PC-9 (cell line): ENCODE data around the gene RRBP1.

Experiments
- EZH2 ChIP-seq: fragments of 200-600 bp; sonication (generic); IDR thresholded peaks from 2 replicates; pipeline ENCODE4 v1.8.0; 2017; ENCODE audit warnings: antibody characterized with exemption, low read depth
- TF ChIP-seq, protein P1 (sequence below): fragments of 200-600 bp; sonication (generic); conservative IDR thresholded peaks from 2 replicates; pipeline ENCODE4 v1.6.1; 2017; ENCODE audit warnings: mixed run types, antibody characterized with exemption, mild to moderate bottlenecking, moderate library complexity

- TF ChIP-seq, protein P1, sequence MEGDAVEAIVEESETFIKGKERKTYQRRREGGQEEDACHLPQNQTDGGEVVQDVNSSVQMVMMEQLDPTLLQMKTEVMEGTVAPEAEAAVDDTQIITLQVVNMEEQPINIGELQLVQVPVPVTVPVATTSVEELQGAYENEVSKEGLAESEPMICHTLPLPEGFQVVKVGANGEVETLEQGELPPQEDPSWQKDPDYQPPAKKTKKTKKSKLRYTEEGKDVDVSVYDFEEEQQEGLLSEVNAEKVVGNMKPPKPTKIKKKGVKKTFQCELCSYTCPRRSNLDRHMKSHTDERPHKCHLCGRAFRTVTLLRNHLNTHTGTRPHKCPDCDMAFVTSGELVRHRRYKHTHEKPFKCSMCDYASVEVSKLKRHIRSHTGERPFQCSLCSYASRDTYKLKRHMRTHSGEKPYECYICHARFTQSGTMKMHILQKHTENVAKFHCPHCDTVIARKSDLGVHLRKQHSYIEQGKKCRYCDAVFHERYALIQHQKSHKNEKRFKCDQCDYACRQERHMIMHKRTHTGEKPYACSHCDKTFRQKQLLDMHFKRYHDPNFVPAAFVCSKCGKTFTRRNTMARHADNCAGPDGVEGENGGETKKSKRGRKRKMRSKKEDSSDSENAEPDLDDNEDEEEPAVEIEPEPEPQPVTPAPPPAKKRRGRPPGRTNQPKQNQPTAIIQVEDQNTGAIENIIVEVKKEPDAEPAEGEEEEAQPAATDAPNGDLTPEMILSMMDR: no peak
- no peak for TF ChIP-seq EZH2
These were observed 9.0 kb downstream of the RRBP1 start for GRCh38 chr20:17673084-17673483.
